AG10803 (cell line): ENCODE results near the gene LRRC32.

Source experiments
- DNase-seq: peaks from one replicate; pipeline ENCODE4 v3.0.0; 2010; ENCODE audit warnings: low read depth
- H3K4me3 ChIP-seq: 2 replicates; pipeline ENCODE4 v1.5.1; 2011; ENCODE audit warnings: mild to moderate bottlenecking, low read length, control low read depth
- TF ChIP-seq, protein P1 (sequence below): conservative IDR thresholded peaks from 2 replicates; pipeline ENCODE4 v1.5.1; 2011; ENCODE audit warnings: mild to moderate bottlenecking, low read length, control low read depth, inconsistent platforms

LRRC32 gene

DNA sequence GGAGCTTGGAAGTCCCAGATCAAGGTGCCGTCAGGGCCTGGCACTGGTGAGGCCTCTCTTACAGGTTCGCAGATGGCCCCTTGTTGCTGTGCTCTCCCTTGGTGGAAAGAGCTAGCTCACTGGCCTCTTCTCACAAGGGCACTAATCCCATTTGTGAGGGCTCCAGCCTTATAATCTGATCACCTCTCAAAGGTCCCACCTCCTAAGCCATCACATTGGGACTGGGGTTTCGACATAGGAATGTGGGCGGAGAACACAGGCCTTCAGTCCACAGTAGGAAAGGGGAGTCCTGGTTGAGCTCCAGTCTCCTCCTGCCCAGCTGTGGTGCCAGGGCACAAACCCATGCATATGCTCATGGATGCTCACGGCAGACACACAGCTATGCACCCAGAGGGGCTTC is 14.0 kb upstream of the LRRC32 start:
- no peak for DNase-seq
- TF ChIP-seq, protein P1, sequence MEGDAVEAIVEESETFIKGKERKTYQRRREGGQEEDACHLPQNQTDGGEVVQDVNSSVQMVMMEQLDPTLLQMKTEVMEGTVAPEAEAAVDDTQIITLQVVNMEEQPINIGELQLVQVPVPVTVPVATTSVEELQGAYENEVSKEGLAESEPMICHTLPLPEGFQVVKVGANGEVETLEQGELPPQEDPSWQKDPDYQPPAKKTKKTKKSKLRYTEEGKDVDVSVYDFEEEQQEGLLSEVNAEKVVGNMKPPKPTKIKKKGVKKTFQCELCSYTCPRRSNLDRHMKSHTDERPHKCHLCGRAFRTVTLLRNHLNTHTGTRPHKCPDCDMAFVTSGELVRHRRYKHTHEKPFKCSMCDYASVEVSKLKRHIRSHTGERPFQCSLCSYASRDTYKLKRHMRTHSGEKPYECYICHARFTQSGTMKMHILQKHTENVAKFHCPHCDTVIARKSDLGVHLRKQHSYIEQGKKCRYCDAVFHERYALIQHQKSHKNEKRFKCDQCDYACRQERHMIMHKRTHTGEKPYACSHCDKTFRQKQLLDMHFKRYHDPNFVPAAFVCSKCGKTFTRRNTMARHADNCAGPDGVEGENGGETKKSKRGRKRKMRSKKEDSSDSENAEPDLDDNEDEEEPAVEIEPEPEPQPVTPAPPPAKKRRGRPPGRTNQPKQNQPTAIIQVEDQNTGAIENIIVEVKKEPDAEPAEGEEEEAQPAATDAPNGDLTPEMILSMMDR, result no peak
- no peak overlapping the region for H3K4me3 ChIP-seq

DNA sequence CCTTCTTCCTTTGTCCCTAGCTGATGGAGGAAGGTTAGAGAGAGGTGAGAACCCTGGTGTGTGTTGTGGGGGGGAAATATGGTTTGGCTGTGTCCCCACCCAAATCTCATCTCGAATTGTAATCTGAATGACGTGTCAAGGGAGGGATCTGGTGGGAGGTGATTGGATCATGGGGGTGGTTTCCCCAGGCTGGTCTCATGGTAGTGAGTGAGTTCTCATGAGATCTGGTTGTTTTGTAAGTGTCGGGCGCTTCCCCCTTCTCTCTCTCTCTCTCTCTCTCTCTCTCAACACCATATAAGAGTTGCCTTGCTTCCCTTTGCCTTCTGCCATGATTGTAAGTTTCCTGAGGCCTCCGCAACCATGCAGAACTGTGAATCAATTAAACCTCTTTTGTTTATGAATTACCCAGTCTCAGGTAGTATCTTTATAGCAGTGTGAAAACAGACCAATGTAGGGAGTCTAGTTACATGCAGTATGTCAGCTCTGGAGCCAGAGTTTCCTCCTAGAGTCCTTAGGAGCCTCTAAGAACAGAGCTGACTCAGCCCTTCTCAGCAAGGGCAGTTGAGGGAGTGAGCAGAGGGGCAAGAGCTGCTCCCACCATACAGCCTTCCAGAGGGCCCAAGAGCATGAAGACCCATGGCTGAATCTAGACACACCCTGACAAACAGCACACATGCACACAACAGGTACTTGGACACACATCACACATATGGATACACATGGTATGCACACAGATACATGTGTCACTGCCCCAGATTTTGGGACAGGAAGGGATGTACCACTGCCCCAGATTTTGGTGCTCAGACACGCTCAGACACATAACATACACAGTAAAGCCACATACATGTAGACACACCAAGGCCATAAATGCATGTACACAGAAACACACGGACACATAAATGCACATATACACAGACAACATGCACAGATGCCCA is 12.9 kb upstream of the LRRC32 start:
- TF ChIP-seq, protein P1, result no peak
- DNase-seq, result no peak
- H3K4me3 ChIP-seq, result no peak overlapping the region

DNA sequence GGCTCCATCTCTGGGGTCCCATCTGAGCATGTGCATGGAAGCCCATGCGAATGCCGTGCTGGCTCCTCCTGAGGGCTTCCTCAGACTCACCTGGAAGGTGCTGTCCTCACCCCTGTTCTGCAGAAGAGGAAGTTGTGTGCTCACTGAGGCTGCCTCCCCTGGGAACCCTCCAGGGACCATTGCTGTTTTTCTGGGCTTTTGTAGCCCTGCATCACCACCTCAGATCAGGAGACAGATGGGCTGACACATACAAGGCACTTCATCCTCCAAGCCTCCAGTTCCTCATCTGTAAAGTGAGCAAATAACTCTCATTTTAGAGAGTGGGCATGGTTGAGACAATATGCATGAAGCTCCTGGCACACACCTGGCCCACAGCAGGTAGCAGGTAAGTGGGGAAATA is 12.1 kb upstream of the LRRC32 start:
- DNase-seq, result no peak
- TF ChIP-seq, protein P1, result no peak

DNA sequence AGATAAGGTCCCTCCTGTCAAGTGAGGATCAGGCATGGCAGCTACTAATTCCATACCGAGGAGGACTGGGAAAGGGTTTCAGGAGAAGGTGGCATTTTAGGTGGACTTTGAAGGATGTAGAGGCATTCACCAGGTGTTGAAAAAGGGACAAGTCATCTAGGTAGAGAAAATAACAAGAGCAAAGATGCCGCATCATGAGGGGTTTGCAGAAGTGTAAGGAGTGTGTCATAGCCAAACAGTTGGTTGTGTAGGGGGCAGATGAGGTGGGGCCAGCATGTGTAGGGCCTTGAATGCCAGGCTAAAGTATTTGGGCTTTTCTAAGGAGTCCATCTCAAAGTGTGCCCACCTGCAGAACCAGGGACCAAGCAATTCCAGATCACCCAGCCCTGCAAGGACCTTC is 11.6 kb upstream of the LRRC32 start:
- DNase-seq, result no peak
- H3K4me3 ChIP-seq, result no peak overlapping the region
- TF ChIP-seq, protein P1, result no peak

More for the DNA sequence above, 12.1 kb upstream of the LRRC32 start:
- H3K4me3 ChIP-seq, result no peak overlapping the region

DNA sequence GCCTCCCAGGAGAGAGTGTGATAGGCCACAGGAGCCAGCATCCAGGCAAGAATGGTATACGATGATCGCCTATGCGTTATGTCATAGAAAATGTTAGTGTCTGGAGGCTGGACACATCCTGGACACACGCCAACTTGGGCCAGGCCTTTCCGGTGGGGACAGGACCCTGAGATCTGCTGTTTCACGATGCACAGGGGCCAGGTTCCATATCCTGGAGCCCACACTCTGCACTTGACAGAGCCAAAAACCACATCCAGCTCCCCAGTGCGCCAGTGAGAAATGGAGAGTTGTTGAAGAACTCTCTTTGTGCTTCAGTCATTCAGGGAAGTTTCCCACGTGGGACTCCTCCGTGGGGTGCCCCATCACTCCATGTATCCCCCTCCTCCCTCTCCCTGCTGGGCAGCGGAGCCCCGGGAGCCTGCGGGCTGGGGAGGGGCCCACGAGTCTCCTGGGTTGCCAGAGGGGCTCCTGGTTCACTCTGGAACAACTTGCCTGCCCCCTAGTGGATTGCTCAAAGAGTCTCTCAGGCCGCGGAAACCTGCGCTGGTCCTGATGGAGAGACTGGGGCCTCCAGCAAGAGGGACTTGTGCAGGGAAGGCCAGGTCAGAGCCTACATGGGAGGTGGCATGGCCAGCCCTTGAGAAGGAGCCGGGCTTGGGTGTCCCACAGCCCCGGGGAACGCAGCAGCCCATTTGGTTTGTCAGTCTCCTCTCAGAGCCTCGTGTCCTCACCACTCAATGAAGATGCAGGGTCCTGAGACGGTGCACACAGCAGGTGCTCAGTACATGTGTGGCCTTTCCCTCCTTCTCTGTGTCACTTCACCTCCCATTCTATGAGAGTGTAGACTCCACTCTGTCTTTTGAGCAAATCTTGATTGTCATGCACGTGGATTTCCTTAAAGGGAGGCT is 10.2 kb upstream of the LRRC32 start:
- TF ChIP-seq, protein P1, result peak; percentile 82
- DNase-seq, result peak; percentile 60
- H3K4me3 ChIP-seq, result no peak overlapping the region

DNA sequence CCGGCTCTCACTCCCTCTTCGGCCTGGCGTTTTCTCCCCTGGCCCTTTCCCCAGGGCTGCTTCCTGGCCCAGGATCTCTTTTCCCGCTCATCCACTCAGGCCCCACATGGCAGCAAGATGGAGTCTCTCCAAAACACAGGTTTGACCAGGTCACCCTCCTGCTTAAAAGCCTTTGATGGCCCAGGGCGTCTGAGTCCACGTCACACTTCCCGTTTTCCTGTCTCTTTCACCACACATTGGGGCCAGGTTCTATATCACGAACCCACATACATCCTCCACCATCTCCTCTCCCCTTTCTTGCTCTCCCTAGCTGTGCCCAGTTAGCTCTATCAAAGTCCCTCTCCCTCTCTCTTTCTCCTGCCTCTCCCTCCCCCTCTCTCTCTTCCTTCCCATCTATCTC is 7.8 kb upstream of the LRRC32 start:
- no peak for DNase-seq
- TF ChIP-seq, protein P1, result no peak

DNA sequence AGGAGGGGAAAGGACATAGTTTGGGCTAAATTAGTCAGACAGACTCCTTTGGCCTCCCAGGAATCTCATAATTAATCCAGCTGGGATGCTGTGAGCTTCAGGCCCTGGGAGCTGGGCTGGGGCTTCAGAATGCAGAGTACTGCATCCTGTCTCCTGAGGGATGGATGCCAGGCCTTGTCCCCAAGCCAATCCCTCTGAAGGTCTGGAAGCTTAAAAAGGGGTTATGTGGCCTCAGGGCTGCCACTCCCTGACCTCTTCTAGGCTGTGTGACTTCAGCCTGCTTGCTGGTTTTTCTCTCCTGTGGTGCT is 6.9 kb upstream of the LRRC32 start:
- H3K4me3 ChIP-seq, result no peak overlapping the region
- DNase-seq, result peak; percentile 46
- TF ChIP-seq, protein P1, result no peak

More for the DNA sequence above, 7.8 kb upstream of the LRRC32 start:
- H3K4me3 ChIP-seq, result no peak overlapping the region
